Measurements from ENCODE around the gene LCN6. TPM values are rescaled to one million over a fixed set of nuclear protein-coding genes. Genes with fewer than 3 reads are reported as not detected.
A peak's percentile ranks its signal among the peaks of the same experiment; 100 is the strongest.
"Not testable (repeated sequence)": the region's sequence is repeated elsewhere in the genome, so short reads cannot be mapped to it uniquely, and the experiment has no call there.

Gene LCN6
- total RNA-seq, 4 donors from 2014 or later, result 4.0 to 8.3 (median 5.9) TPM

GRCh38 chr9:136769710-136770191 lies 21.4 kb upstream of the LCN6 start:
- H3K9me3 ChIP-seq, result no peaks in the 10 kb centered on the region
- H3K36me3 ChIP-seq, result no peaks in the 10 kb centered on the region
- no peak for DNase-seq (ENCODE audit: low spot score in 2 of 2)
- no peak overlapping the region for H3K4me3 ChIP-seq
- H3K27me3 ChIP-seq, result peaks cover 20% of the 10 kb centered on the region
- TF ChIP-seq CTCF (IDR thresholded peaks at IDR 0.05) (peak in 1 of 2 donors; percentile 51), POLR2A (IDR thresholded peaks at IDR 0.05) (no peak), POLR2AphosphoS5 (IDR thresholded peaks at IDR 0.05) (no peak), EP300 (IDR thresholded peaks at IDR 0.05) (no peak)
- no peak overlapping the region for H3K27ac ChIP-seq
- WGBS, result 22% methylated on average over 10 of the region's 16 CpGs
- no peaks in the 10 kb centered on the region for H3K4me1 ChIP-seq

- H3K27me3 ChIP-seq, result peaks cover 51% of the 10 kb centered on the region
- H3K27ac ChIP-seq, H3K4me3 ChIP-seq, H3K9me3 ChIP-seq, H3K36me3 ChIP-seq, H3K4me1 ChIP-seq: not testable (repeated sequence)
- peak in 1 of 2 donors; percentile 65 for DNase-seq (ENCODE audit: low spot score in 2 of 2)
- WGBS, result 43% methylated on average over 12 of the region's 18 CpGs
- peak in 1 of 2 donors; percentile 29 for TF ChIP-seq CTCF (IDR thresholded peaks at IDR 0.05)
These were observed 18.2 kb upstream of the LCN6 start for GRCh38 chr9:136766410-136767120.

GRCh38 chr9:136765745-136766409 lies 17.6 kb upstream of the LCN6 start:
- H3K4me3 ChIP-seq; H3K4me1 ChIP-seq; DNase-seq (ENCODE audit: low spot score in 2 of 2); H3K9me3 ChIP-seq; H3K36me3 ChIP-seq; H3K27ac ChIP-seq: not testable (repeated sequence)
- WGBS, result 72% methylated on average over 14 of the region's 14 CpGs
- peaks cover 56% of the 10 kb centered on the region for H3K27me3 ChIP-seq

GRCh38 chr9:136765041-136765440 lies 16.7 kb upstream of the LCN6 start:
- Histone ChIP-seq H3K9me3 (no peaks in the 10 kb centered on the region), H3K4me1 (peaks cover 8% of the 10 kb centered on the region), H3K27ac (no peak overlapping the region), H3K36me3 (no peaks in the 10 kb centered on the region), H3K4me3 (no peak overlapping the region), H3K27me3 (peaks cover 64% of the 10 kb centered on the region)
- TF ChIP-seq POLR2A (IDR thresholded peaks at IDR 0.05) (no peak), EP300 (IDR thresholded peaks at IDR 0.05) (no peak), CTCF (IDR thresholded peaks at IDR 0.05) (no peak)
- no peak for DNase-seq (ENCODE audit: low spot score in 2 of 2)
- whole genome bisulfite sequencing, result no CpG with 5 or more reads among the region's 14 CpGs

- H3K27me3 ChIP-seq, result peaks cover 69% of the 10 kb centered on the region
These were observed 16.1 kb upstream of the LCN6 start, which contains the start of gene LCN15 for GRCh38 chr9:136764301-136764891. LCN15 (minus strand) TSS chr9:136764518; CDS start chr9:136764488, 30 bp downstream.

More at GRCh38 chr9:136764301-136764891, 16.1 kb upstream of the LCN6 start, which contains the start of gene LCN15:
- Histone ChIP-seq H3K4me1 (peaks cover 8% of the 10 kb centered on the region), H3K9me3 (no peaks in the 10 kb centered on the region), H3K27ac (no peak within 1 kb of the TSS), H3K36me3 (no peaks in the 10 kb centered on the region), H3K4me3 (no peak within 1 kb of the TSS)
- no peak for DNase-seq (ENCODE audit: low spot score in 2 of 2)
- TF ChIP-seq CTCF (IDR thresholded peaks at IDR 0.05) (no peak), EP300 (IDR thresholded peaks at IDR 0.05) (no peak), POLR2A (IDR thresholded peaks at IDR 0.05) (no peak), POLR2AphosphoS5 (IDR thresholded peaks at IDR 0.05) (no peak)
- 69% methylated on average over 3 of the region's 14 CpGs for WGBS

Data from suprapubic skin (tissue), 4 donors.